Measurements from ENCODE around the gene OR10H1. TPM values are rescaled to one million over a fixed set of nuclear protein-coding genes. Genes with fewer than 3 reads are reported as not detected.

Gene OR10H1
- total RNA-seq, 1 donor from 2014 or later, result not detected

DNA sequence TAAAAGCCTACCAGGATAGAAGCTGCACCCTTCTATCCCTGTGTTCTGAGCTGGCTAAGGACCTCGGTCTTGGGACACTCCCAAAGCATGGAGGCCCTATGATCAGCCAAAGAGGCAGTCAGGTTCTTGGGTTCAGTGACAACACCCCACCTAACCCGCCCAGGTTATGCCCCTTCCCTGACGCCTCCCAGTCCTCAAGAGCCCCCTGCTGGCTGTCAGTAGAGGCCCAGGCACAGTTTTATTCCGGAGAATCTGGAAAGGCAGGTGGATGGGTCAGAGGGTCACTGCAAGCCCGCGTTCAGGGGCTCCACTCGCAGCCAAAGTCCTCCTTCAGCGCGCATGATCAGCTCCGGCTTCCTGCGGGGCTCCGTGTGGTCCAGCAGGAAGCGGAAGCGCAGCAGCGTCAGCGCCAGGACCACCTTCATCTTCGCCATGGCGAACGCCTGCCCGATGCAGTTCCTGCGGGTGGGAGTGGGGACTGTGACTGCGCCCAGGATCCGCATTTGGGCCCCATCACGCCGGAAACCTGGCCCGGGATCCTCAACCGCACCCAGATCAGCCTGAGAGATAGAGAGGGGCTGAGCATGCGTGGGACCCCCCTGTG is 55.4 kb downstream of the OR10H1 start:
- TF ChIP-seq, protein P1, sequence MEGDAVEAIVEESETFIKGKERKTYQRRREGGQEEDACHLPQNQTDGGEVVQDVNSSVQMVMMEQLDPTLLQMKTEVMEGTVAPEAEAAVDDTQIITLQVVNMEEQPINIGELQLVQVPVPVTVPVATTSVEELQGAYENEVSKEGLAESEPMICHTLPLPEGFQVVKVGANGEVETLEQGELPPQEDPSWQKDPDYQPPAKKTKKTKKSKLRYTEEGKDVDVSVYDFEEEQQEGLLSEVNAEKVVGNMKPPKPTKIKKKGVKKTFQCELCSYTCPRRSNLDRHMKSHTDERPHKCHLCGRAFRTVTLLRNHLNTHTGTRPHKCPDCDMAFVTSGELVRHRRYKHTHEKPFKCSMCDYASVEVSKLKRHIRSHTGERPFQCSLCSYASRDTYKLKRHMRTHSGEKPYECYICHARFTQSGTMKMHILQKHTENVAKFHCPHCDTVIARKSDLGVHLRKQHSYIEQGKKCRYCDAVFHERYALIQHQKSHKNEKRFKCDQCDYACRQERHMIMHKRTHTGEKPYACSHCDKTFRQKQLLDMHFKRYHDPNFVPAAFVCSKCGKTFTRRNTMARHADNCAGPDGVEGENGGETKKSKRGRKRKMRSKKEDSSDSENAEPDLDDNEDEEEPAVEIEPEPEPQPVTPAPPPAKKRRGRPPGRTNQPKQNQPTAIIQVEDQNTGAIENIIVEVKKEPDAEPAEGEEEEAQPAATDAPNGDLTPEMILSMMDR (IDR thresholded peaks at IDR 0.05; ENCODE audit: insufficient read depth, low read length, poor library complexity, severe bottlenecking), result no peak
- DNase-seq (ENCODE audit: low read depth), result no peak
- no peaks in the 10 kb centered on the region for H3K27me3 ChIP-seq (ENCODE audit: control insufficient read depth, insufficient read depth, low read length)
- no peaks in the 10 kb centered on the region for H3K36me3 ChIP-seq (ENCODE audit: control insufficient read depth, insufficient read depth, low read length)
- no peak overlapping the region for H3K4me3 ChIP-seq (ENCODE audit: low read depth, low read length)

DNA sequence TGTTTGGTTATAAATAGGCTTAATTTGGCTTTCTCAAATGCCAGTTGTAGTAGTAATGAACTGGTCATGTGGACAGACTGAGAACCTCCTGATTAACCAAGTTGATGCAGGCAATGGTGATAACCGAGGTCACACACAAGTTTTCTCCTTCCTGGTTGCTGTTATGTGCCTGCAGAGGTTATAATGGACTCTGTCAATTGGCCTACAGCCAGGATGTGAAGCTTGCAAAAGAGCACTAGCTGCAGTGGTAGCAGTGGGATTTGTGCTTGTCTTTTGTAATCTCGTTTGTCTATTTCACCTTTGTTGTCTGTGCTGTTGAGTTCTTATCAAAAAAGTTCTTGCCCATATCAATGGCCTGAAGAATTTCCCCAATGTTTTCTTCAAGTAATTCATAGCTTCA is 57.1 kb downstream of the OR10H1 start:
- H3K27me3 ChIP-seq (ENCODE audit: control insufficient read depth, insufficient read depth, low read length), result no peaks in the 10 kb centered on the region
- H3K4me3 ChIP-seq (ENCODE audit: low read depth, low read length), result no peak overlapping the region
- H3K36me3 ChIP-seq (ENCODE audit: control insufficient read depth, insufficient read depth, low read length), result no peaks in the 10 kb centered on the region
- TF ChIP-seq, protein P1 (IDR thresholded peaks at IDR 0.05; ENCODE audit: insufficient read depth, low read length, poor library complexity, severe bottlenecking), result no peak
- DNase-seq (ENCODE audit: low read depth), result no peak

Other genes with a start within 250 kb of the OR10H1 start
- not detected in 2 replicates for gene CYP4F8, start 200.4 kb downstream of the OR10H1 start, total RNA-seq
- not detected in 2 replicates for gene CYP4F3, start 174.8 kb downstream of the OR10H1 start, total RNA-seq
- not detected in 2 replicates for gene CYP4F12, start 142.6 kb downstream of the OR10H1 start, total RNA-seq
- not detected in 2 replicates for gene OR10H2, start 87.6 kb downstream of the OR10H1 start, total RNA-seq
- not detected in 2 replicates for gene OR10H3, start 77.7 kb downstream of the OR10H1 start, total RNA-seq
- not detected in 2 replicates for gene OR10H5, start 28.0 kb downstream of the OR10H1 start, total RNA-seq
- not detected in 2 replicates for gene CYP4F2, start 82.4 kb upstream of the OR10H1 start, total RNA-seq
- 0.38 TPM in 1 of 2 replicates, not detected in the other for gene CYP4F11, start 118.9 kb upstream of the OR10H1 start, total RNA-seq
- gene OR10H4, start 133.3 kb upstream of the OR10H1 start, total RNA-seq, result not detected in 2 replicates

All from kidney epithelial cell (primary cell).